Measurements from ENCODE around the gene LIN54.
"Not testable (repeated sequence)": the region's sequence is repeated elsewhere in the genome, so short reads cannot be mapped to it uniquely, and the experiment has no call there.

Gene LIN54

DNA sequence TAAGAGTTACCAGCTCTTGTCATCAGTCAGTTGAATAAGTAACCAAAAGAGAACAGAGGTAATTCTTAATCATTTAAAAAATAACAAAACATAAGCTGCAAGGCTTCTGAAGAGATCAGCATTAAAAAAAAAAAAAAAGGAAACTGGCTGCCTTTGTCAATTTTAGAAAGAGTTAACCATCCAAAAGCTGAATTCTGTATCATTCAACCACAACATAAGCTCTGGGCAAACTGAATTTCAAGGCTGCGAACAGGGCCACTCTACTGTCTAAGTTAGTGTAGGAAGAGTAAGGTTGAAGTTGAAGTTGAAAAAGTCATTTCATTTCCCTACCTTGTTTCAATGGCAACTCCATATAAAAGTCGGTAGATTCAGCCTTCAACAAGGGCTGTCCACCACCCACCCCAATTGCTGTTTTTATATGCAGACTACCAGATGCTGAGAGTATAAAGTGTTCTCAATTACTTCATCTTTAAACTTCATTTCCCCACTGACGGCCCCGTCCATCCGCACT is 1.1 kb upstream of the LIN54 start:
- DNase-seq (ENCODE audit: low read depth): no peak
- peak overlapping the region; percentile 99 for H3K4me3 ChIP-seq (ENCODE audit: low read depth, low read length)
- no peak for TF ChIP-seq CTCF (IDR thresholded peaks at IDR 0.05; ENCODE audit: insufficient read depth, low read depth, low read length, missing control alignments)

DNA sequence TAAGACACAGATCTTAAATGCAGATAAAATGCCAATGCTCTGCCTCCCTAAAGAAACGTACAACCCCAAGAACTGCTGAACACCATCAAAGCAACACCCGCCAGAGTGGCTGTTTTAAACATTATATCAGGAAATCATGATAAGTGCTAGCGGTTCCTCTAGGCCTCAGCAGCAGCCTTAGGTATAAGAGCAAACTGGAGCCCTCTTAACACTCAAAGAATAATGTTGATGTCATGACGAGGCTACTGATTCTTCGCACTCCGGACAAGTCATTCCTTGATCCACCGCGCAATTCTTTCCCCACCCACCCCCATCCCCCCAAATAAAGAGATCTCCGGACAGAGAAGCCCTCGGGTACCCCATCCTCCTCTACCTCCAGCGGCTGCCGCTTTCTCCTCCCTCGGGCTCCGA is 507 bp downstream of the LIN54 start:
- TF ChIP-seq CTCF (IDR thresholded peaks at IDR 0.05; ENCODE audit: insufficient read depth, low read depth, low read length, missing control alignments): no peak
- H3K4me3 ChIP-seq (ENCODE audit: low read depth, low read length): peak overlapping the region; percentile 99
- peak; percentile 31 for DNase-seq (ENCODE audit: low read depth)

DNA sequence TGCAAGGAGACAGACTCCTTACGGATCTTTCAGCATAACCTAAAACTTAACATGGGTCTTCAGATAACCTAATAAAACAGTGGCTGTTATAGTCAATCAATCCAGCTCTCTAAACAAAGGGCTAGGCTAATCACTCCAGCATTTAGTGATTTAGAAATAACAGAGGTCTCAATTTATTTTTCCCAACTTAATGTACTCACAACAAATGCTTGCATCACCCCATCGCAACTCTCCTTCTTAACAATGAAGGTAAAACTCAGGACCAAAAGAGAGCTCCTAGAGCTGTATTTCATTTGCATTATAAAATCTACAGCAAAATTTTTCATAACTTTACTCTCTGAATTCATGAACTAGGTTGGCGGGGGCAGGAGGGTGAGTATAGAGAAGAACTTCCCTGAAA is 1.1 kb downstream of the LIN54 start:
- DNase-seq (ENCODE audit: low read depth): no peak
- TF ChIP-seq CTCF (IDR thresholded peaks at IDR 0.05; ENCODE audit: insufficient read depth, low read depth, low read length, missing control alignments): no peak
- H3K4me3 ChIP-seq (ENCODE audit: low read depth, low read length): peak overlapping the region; percentile 99

DNA sequence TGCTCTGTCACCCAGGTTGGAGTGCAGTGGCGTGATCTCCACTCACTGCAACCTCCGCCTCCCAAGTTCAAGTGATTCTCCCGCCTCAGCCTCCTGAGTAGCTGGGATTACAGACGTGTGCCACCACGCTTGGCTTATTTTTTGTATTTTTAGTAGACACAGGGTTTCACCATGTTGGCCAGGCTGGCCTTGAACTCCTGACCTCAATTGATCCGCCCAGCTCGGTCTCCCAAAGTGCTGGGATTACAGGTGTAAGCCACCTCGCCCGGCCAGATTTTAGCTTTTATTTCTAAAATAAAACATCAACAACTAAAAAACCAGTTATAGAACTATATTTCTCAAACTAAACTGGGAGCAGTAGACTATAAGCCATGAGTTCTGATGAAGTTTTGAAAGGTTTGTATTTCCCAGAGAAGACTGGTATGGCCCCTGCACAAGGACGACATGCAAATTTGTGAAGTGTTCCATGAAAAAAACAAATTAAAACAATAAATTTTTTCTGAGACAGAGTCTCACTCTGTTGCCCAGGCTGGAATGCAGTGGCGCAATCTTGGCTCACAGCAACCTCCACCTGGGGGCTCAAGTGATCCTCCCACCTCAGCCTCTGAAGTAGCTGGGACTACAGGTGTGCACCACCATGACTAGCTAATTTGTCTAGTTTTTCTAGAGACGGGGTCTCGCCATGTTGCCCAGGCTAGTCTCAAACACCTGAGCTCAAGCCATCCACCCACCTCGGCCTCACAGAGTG is 7.4 kb downstream of the LIN54 start:
- H3K4me3 ChIP-seq (ENCODE audit: low read depth, low read length): not testable (repeated sequence)

GRCh38 chr4:83002329-83002728 is 8.3 kb downstream of the LIN54 start:
- TF ChIP-seq CTCF (IDR thresholded peaks at IDR 0.05; ENCODE audit: insufficient read depth, low read depth, low read length, missing control alignments): no peak
- DNase-seq (ENCODE audit: low read depth): no peak

More for the DNA sequence above, 7.4 kb downstream of the LIN54 start:
- DNase-seq (ENCODE audit: low read depth): not testable (repeated sequence)

DNA sequence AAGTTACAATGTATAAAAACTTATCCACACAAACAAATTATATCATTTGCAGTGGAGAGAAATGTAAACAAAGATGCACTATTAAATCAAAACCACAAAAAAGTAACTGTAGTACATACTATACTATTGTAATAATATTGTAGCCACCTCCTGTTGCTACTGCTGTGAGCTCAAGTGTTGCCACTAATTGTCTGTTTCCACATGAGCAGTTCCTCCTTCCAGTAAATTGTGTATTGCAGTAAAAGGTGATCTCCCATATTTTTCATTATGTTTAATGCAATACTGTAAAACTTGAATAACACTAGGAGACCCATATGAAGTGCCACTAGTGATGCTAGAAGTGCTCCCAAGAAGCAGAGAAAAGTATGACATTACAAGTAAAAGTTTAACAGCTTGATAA is 11.7 kb downstream of the LIN54 start:
- TF ChIP-seq CTCF (IDR thresholded peaks at IDR 0.05; ENCODE audit: insufficient read depth, low read depth, low read length, missing control alignments): no peak
- DNase-seq (ENCODE audit: low read depth): no peak
- no peak overlapping the region for H3K4me3 ChIP-seq (ENCODE audit: low read depth, low read length)

More at GRCh38 chr4:83002329-83002728, 8.3 kb downstream of the LIN54 start:
- no peak overlapping the region for H3K4me3 ChIP-seq (ENCODE audit: low read depth, low read length)

- H3K4me3 ChIP-seq (ENCODE audit: low read depth, low read length): no peak overlapping the region
- no peak for DNase-seq (ENCODE audit: low read depth)
- no peak for TF ChIP-seq CTCF (IDR thresholded peaks at IDR 0.05; ENCODE audit: insufficient read depth, low read depth, low read length, missing control alignments)
These were observed 15.8 kb downstream of the LIN54 start for GRCh38 chr4:82994834-82995233.
